Loucy (cell line): ENCODE data around the gene STXBP6.

Experiments used
- H2AFZ ChIP-seq: fragments of 200-600 bp; sonication (generic); 2 replicates; pipeline ENCODE4 v1.6.0; 2016; ENCODE audit warnings: antibody characterized with exemption, mild to moderate bottlenecking, low read length, moderate library complexity
- H3F3A ChIP-seq: fragments of 200-600 bp; 2 replicates; pipeline ENCODE4 v1.6.0; 2016; ENCODE audit warnings: antibody characterized with exemption, low read depth, mild to moderate bottlenecking
- H3K27me3 ChIP-seq: fragments of 200-600 bp; sonication (generic); 2 replicates; pipeline ENCODE4 v1.6.1; 2014; ENCODE audit warnings: low read length, mild to moderate bottlenecking; ENCODE audit not compliant: insufficient read depth, poor library complexity, severe bottlenecking
- H3K36me3 ChIP-seq: fragments of 200-600 bp; sonication (generic); 2 replicates; pipeline ENCODE4 v1.6.1; 2016; ENCODE audit warnings: low read length; ENCODE audit not compliant: insufficient read depth
- H3K4me1 ChIP-seq: fragments of 200-600 bp; sonication (generic); 2 replicates; pipeline ENCODE4 v1.5.1; 2014; ENCODE audit warnings: low read length, mild to moderate bottlenecking; ENCODE audit not compliant: insufficient read depth, poor library complexity, severe bottlenecking
- H3K4me2 ChIP-seq: fragments of 200-600 bp; sonication (generic); 2 replicates; pipeline ENCODE4 v1.6.0; 2014; ENCODE audit warnings: antibody characterized with exemption, low read length, low read depth, mild to moderate bottlenecking; ENCODE audit not compliant: poor library complexity, severe bottlenecking
- H3K4me3 ChIP-seq: fragments of 200-600 bp; sonication (generic); 2 replicates; pipeline ENCODE4 v1.5.1; 2014; ENCODE audit warnings: low read length, mild to moderate bottlenecking, mixed read lengths; ENCODE audit not compliant: poor library complexity, severe bottlenecking
- H3K79me2 ChIP-seq: fragments of 200-600 bp; sonication (generic); 2 replicates; pipeline ENCODE4 v1.6.1; 2014; ENCODE audit warnings: low read length; ENCODE audit not compliant: insufficient read depth
- H3K9ac ChIP-seq: fragments of 200-600 bp; sonication (generic); 2 replicates; pipeline ENCODE4 v1.6.0; 2014; ENCODE audit warnings: mild to moderate bottlenecking, low read depth, low read length, moderate library complexity; ENCODE audit not compliant: poor library complexity, severe bottlenecking
- H3K9me2 ChIP-seq: fragments of 200-600 bp; sonication (generic); replicated peaks from 2 replicates; pipeline ENCODE4 v1.6.1; 2016; ENCODE audit warnings: low read depth, low read length, mixed read lengths
- H3K9me3 ChIP-seq: fragments of 200-600 bp; sonication (generic); 2 replicates; pipeline ENCODE4 v1.6.1; 2014; ENCODE audit warnings: mild to moderate bottlenecking, antibody characterized with exemption, low read length, low read depth; ENCODE audit not compliant: insufficient read depth
- H4K20me1 ChIP-seq: fragments of 200-600 bp; sonication (generic); 2 replicates; pipeline ENCODE4 v1.6.0; 2014; ENCODE audit warnings: antibody characterized with exemption, low read length, mild to moderate bottlenecking; ENCODE audit not compliant: insufficient read depth, poor library complexity, severe bottlenecking
- CTCF ChIP-seq: fragments of 200-600 bp; sonication (generic); conservative IDR thresholded peaks from 2 replicates; pipeline ENCODE4 v1.5.1; 2014; ENCODE audit warnings: mild to moderate bottlenecking, antibody characterized with exemption, low read length
- EZH2phosphoT487 ChIP-seq: fragments of 200-600 bp; IDR thresholded peaks from 2 replicates; pipeline ENCODE4 v1.6.1; 2018; ENCODE audit warnings: antibody characterized with exemption, mild to moderate bottlenecking, moderate library complexity, borderline replicate concordance

STXBP6 gene

GRCh38 chr14:24802236-24802635, 247.7 kb downstream of the STXBP6 start:
- Histone ChIP-seq H2AFZ (no peak overlapping the region), H3F3A (no peaks in the 10 kb centered on the region), H3K9ac (no peak overlapping the region), H3K79me2 (no peaks in the 10 kb centered on the region), H3K9me2 (no peaks in the 10 kb centered on the region), H3K36me3 (no peaks in the 10 kb centered on the region), H3K4me2 (no peak overlapping the region), H3K9me3 (no peaks in the 10 kb centered on the region), H3K27me3 (no peaks in the 10 kb centered on the region), H3K4me1 (peaks cover 18% of the 10 kb centered on the region), H4K20me1 (no peaks in the 10 kb centered on the region), H3K4me3 (no peak overlapping the region)
- no peak for TF ChIP-seq CTCF
- TF ChIP-seq EZH2phosphoT487: no peak

DNA sequence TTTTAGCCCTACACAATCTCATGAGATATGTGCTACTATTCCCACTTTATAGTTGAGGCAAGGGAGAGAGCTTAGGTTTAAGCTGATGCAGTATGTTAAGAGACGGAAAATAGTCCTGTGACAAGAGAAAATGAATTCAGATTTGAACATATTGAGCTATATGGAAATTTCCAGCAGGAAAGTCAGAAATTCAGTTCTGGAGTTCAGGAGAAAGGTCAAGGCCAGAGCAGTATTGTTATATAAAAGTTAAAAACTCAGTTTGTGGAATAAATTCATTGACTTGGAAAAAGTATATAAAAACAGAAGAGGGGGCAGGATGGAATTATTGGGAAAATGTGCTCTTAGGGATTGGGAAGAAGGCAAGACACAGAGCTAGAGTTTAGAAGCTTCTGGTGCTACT, 248.9 kb downstream of the STXBP6 start:
- Histone ChIP-seq H3K36me3 (no peaks in the 10 kb centered on the region), H3K4me1 (peaks cover 18% of the 10 kb centered on the region), H3K79me2 (no peaks in the 10 kb centered on the region), H3K4me3 (no peak overlapping the region), H3K4me2 (no peak overlapping the region), H2AFZ (no peak overlapping the region), H4K20me1 (no peaks in the 10 kb centered on the region), H3K9me2 (no peaks in the 10 kb centered on the region), H3F3A (no peaks in the 10 kb centered on the region), H3K27me3 (no peaks in the 10 kb centered on the region), H3K9me3 (no peaks in the 10 kb centered on the region), H3K9ac (no peak overlapping the region)
- TF ChIP-seq EZH2phosphoT487: no peak

DNA sequence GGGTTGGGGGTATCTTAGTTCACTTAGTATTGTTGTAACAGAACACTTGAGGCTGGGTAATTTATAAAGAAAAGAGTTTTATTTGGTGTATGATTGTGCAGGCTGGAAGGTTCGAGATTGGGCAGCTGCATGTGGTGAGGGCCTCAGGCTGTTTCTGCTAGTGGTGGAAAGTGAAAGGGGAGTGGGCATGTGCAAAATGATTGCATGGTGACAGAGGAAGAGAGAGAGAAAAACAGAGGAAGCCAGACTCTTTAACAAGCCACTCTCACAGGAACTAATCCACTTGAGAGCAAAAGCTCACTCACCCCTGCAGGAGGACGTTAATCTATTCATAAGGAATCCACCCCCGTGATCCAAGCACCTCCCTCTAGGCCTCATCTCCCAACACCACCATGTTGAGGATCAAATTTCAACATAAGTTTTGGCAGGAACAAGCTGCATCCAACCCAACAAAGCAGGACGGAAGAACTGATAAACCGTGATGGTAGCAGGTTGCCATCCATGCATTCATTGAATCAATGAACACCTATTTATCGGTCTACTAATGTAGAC, 251.0 kb downstream of the STXBP6 start:
- H3K9ac ChIP-seq: no peak overlapping the region
- H4K20me1 ChIP-seq: no peaks in the 10 kb centered on the region
- no peaks in the 10 kb centered on the region for H3K9me3 ChIP-seq
- peak overlapping the region; percentile 47 for H2AFZ ChIP-seq
- H3K4me2 ChIP-seq: peak overlapping the region; percentile 5
- peaks cover 15% of the 10 kb centered on the region for H3K4me1 ChIP-seq
- H3K9me2 ChIP-seq: no peaks in the 10 kb centered on the region
- no peak for TF ChIP-seq EZH2phosphoT487
- no peak for TF ChIP-seq CTCF
- H3K27me3 ChIP-seq: no peaks in the 10 kb centered on the region
- H3K36me3 ChIP-seq: no peaks in the 10 kb centered on the region
- H3F3A ChIP-seq: no peaks in the 10 kb centered on the region
- H3K79me2 ChIP-seq: no peaks in the 10 kb centered on the region
- no peak overlapping the region for H3K4me3 ChIP-seq

DNA sequence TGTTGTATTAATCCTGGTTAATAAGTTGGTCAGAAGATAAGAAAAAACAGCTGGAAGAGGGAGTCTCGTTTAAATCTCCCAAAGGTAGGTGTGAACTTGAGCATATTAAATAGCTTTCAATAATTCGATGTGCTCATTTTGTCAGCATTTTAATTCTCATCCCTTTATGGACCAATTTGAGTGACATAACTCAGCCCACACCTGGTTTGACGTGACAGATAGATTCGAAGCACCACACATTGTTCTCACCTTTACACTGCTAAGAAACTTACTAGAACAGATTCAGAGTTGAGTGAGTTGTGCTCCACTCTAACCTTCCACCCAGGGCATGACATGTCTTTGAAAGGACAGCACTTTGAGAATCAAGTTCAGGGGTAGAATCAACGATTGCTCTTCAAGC, 254.5 kb downstream of the STXBP6 start:
- Histone ChIP-seq H3K9me2 (no peaks in the 10 kb centered on the region), H3K27me3 (no peaks in the 10 kb centered on the region), H3K79me2 (no peaks in the 10 kb centered on the region), H2AFZ (no peak overlapping the region), H3K4me3 (no peak overlapping the region), H4K20me1 (no peaks in the 10 kb centered on the region), H3K4me2 (no peak overlapping the region), H3K9me3 (no peaks in the 10 kb centered on the region), H3K36me3 (no peaks in the 10 kb centered on the region), H3K9ac (no peak overlapping the region), H3F3A (no peaks in the 10 kb centered on the region), H3K4me1 (peaks cover 15% of the 10 kb centered on the region)
- TF ChIP-seq EZH2phosphoT487 (no peak), CTCF (no peak)
